Stimulated activated CD8-positive, alpha-beta memory T cell treated with anti-CD3 and anti-CD28 coated beads, Interleukin-15, amount 100 ng/mL, for 1 hour (primary cell): ENCODE data around the gene PCK2.
"Not testable (repeated sequence)": the region's sequence is repeated elsewhere in the genome, so short reads cannot be mapped to it uniquely, and the experiment has no call there.

Experiments used
- DNase-seq: peaks from one replicate; pipeline ENCODE4 v3.0.0-alpha.2; 2020; ENCODE audit warnings: low read depth

PCK2 gene

GRCh38 chr14:24095271-24096068 lies 1.4 kb downstream of the PCK2 start:
- no peak for DNase-seq

GRCh38 chr14:24096545-24097181 lies 2.6 kb downstream of the PCK2 start:
- no peak for DNase-seq

- no peak for DNase-seq
Measured at GRCh38 chr14:24098229-24098926, 4.3 kb downstream of the PCK2 start.

- DNase-seq = no peak
Measured at GRCh38 chr14:24098927-24099813, 5.1 kb downstream of the PCK2 start.

- no peak for DNase-seq
Measured at GRCh38 chr14:24100197-24100981, 6.3 kb downstream of the PCK2 start.

- DNase-seq = no peak
Measured at GRCh38 chr14:24100982-24101494, 6.9 kb downstream of the PCK2 start.

GRCh38 chr14:24102357-24103048 lies 8.4 kb downstream of the PCK2 start:
- no peak for DNase-seq

- DNase-seq = no peak
Measured at GRCh38 chr14:24103451-24103850, 9.3 kb downstream of the PCK2 start.

- not testable (repeated sequence) for DNase-seq
Measured at GRCh38 chr14:24105609-24106239, 11.6 kb downstream of the PCK2 start.

- no peak for DNase-seq
Measured at GRCh38 chr14:24106672-24107271, 12.7 kb downstream of the PCK2 start.

- no peak for DNase-seq
Measured at GRCh38 chr14:24108336-24108874, 14.3 kb downstream of the PCK2 start.

GRCh38 chr14:24110060-24110459 lies 15.9 kb downstream of the PCK2 start:
- no peak for DNase-seq

GRCh38 chr14:24110523-24110922 lies 16.4 kb downstream of the PCK2 start:
- no peak for DNase-seq

- no peak for DNase-seq
Measured at GRCh38 chr14:24113379-24113800, 19.3 kb downstream of the PCK2 start.

- peak; percentile 52 for DNase-seq
Measured at GRCh38 chr14:24113801-24114531, 19.9 kb downstream of the PCK2 start.

- DNase-seq = peak; percentile 94
Measured at GRCh38 chr14:24114532-24115421, 20.7 kb downstream of the PCK2 start, which contains the start of the genes DCAF11 and NRL. TSS of gene DCAF11 (plus strand) at chr14:24114777. CDS start at chr14:24115595, 818 bp downstream. TSS of gene NRL (minus strand) at chr14:24114949. CDS start at chr14:24082848, 32,101 bp downstream.
